ENCODE measurements around the gene LAMB3. TPM values are rescaled to one million over a fixed set of nuclear protein-coding genes. Genes with fewer than 3 reads are reported as not detected.

LAMB3 gene
- total RNA-seq, 4 donors from 2014 or later = 2.5 to 69.9 (median 6.3) TPM

DNA sequence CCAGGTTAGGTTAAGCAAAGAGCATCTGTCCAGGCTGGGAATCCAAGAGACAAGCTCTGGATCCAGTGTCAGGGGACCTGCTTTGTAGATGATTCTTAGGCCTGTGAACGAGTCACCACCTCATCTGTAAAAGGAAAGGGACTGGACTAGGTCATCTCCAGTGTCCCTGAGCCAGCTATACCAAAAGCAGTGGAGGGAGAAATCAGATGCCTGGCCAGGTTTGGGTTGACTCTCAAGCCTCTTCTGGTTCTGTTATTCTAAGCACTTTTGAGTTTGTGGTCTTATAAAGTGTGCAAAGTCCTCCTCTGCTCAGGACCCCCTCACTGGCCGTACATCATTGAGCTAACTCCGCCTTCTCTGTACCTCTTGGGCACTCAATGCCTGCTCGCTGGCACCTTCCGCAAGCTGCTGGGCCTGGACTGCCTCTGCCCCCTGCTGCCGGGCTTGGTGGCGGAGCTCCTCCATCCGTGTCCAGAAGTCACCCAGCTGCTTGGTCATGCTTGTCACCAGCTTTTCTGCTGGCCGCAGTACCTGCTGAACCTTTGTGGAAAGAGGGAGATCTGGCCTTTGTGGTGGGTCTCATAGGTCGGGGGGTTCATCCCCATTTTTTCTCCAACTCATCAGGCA is 35.1 kb downstream of the LAMB3 start:
- no peak for ATAC-seq (ENCODE audit: low FRiP score)
- DNase-seq (ENCODE audit: low spot score) = no peak
- TF ChIP-seq, protein P1, sequence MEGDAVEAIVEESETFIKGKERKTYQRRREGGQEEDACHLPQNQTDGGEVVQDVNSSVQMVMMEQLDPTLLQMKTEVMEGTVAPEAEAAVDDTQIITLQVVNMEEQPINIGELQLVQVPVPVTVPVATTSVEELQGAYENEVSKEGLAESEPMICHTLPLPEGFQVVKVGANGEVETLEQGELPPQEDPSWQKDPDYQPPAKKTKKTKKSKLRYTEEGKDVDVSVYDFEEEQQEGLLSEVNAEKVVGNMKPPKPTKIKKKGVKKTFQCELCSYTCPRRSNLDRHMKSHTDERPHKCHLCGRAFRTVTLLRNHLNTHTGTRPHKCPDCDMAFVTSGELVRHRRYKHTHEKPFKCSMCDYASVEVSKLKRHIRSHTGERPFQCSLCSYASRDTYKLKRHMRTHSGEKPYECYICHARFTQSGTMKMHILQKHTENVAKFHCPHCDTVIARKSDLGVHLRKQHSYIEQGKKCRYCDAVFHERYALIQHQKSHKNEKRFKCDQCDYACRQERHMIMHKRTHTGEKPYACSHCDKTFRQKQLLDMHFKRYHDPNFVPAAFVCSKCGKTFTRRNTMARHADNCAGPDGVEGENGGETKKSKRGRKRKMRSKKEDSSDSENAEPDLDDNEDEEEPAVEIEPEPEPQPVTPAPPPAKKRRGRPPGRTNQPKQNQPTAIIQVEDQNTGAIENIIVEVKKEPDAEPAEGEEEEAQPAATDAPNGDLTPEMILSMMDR (IDR thresholded peaks at IDR 0.05) = no peak

DNA sequence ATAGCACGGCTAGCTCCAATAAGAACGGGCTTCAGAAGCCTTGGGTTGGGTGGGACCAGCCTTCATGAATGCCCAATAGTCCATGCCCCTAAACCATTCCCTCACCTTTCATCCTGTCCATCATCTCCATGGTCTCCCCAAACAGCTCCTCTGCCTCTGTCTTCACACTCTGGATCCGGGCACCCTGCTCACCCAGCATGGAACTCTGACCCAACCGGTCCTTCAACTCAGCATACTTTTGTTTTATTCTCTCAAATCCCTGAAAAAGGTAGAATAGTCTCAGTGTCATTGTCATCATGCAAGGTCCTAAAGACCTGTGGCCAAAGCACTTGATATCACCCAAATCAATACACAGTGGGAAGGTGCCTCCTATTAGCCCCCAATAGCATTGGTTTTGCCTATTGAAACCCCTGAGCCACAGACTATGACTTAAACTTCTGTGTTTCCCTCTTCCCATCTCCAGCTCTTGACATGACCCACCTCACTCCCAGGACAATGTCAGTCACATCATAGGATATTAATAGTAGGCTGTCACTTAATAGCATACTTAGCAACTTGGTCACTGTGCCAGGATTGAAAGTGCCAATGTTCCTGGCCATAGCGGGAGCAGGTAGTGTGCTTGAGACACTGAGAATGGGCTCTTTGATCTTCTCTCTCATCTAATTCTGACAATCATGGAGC is 35.7 kb downstream of the LAMB3 start:
- DNase-seq (ENCODE audit: low spot score) (no peak), ATAC-seq (ENCODE audit: low FRiP score) (no peak)
- TF ChIP-seq, protein P1 (IDR thresholded peaks at IDR 0.05) = no peak

DNA sequence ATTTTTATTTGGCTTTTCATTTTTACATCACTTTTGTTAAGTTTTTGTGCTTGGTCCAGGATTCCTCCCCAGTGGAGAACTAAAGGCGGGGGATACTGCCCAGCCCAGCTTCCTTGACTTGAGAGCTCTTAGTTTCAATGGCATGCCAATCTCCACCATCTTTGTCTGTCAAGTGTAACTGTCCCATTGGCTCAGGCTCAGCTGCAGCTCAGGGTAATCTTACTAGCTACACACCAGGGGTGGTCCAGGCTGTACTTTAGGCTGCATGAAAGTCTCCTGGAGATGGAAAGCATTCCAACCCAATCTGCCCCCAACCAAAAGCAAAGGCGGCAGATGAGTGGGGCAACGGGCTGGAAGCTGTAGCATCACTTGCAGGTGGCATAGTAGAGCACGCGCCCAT is 37.3 kb downstream of the LAMB3 start:
- DNase-seq (ENCODE audit: low spot score) = no peak
- TF ChIP-seq, protein P1 (IDR thresholded peaks at IDR 0.05) = no peak
- ATAC-seq (ENCODE audit: low FRiP score) = no peak

DNA sequence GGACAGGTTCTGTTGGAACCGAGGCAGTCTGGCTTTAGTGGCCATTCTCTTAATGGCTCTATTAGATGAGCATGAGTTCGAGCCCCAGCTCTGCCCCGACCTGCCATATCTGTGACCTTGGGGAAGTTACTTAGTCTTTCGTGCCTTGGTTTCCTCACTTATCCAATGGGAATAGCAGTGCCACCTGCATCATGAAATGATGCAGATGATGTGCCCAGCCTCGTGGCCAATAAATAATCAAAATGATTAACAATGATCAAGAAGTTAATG is 38.1 kb downstream of the LAMB3 start:
- no peak for DNase-seq (ENCODE audit: low spot score)
- no peak for ATAC-seq (ENCODE audit: low FRiP score)
- TF ChIP-seq, protein P1 (IDR thresholded peaks at IDR 0.05) = no peak

DNA sequence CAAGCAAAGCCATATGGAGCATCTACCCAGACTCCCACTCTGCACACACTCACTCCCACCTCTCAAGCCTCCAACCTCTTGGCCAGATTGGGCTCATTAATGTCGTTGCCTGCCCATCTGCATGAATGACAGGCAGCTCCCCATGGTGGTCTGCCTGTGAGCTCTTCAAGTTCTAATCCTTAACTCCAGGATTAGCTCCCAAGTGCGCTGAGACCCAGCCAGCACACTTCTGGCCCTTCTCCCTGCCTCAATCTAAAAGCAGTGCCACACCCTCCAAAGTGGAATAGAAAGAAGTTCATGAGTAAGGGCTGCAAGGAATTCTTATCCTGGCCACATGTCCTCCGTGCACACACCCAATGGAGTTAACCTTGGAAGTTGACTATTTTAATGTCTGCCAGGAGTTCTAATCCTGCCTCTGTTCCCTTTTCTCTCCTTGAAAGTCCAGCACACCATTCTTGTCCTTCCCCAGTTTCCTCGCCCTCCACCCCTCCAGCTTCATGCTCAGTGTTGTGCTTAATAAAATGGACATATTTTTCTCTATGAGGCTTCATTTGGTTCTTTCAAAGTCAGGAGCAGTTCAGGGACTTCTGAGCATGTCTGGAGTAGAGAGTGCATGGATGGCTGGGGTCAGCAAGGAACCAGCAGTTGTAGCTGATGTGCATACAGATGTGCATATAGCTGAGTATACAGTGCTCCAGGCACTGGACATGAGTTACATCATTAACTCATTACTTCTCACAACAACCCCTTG is 38.6 kb downstream of the LAMB3 start:
- DNase-seq (ENCODE audit: low spot score) (no peak), ATAC-seq (ENCODE audit: low FRiP score) (no peak)
- TF ChIP-seq, protein P1 (IDR thresholded peaks at IDR 0.05) = no peak

DNA sequence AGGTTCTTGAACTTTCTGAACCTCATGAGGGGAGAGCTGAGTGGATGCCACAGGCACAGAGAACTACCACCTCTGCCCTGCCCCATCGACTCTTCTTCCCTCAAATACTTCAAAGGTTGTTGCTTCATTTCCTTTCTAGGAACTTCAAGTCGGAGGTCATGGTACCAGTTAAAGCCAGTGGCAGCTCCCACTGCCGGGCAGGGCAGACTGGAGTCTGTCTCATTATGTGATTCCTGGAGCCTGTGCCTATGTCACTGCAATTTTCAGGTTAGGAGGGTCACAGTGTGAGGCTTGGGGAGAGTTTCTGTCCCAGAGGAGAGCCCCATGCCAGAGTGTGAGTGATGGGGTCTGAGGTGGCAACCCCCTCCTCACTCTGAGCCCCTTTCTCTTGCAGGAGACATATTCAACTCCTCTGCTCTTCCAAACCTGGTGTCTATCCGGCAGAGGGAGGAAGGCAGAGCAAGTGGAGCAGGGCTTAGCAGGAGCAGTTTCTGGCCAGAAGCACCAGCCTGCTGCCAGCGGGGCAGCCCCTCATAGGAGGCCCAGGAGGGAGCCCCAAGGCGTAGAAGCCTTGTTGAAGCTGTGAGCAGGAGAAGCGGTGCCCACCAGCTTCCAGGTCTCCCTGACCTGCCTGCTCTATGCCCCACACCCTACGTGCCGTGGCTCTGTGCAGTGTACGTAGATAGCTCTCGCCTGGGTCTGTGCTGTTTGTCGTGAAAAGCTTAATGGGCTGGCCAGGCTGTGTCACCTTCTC is 39.4 kb downstream of the LAMB3 start:
- ATAC-seq (ENCODE audit: low FRiP score) = no peak
- no peak for DNase-seq (ENCODE audit: low spot score)
- TF ChIP-seq, protein P1 (IDR thresholded peaks at IDR 0.05) = no peak

Data from omental fat pad (tissue), 4 donors.